Measurements from ENCODE around the gene MAPK9.

The MAPK9 gene

DNA sequence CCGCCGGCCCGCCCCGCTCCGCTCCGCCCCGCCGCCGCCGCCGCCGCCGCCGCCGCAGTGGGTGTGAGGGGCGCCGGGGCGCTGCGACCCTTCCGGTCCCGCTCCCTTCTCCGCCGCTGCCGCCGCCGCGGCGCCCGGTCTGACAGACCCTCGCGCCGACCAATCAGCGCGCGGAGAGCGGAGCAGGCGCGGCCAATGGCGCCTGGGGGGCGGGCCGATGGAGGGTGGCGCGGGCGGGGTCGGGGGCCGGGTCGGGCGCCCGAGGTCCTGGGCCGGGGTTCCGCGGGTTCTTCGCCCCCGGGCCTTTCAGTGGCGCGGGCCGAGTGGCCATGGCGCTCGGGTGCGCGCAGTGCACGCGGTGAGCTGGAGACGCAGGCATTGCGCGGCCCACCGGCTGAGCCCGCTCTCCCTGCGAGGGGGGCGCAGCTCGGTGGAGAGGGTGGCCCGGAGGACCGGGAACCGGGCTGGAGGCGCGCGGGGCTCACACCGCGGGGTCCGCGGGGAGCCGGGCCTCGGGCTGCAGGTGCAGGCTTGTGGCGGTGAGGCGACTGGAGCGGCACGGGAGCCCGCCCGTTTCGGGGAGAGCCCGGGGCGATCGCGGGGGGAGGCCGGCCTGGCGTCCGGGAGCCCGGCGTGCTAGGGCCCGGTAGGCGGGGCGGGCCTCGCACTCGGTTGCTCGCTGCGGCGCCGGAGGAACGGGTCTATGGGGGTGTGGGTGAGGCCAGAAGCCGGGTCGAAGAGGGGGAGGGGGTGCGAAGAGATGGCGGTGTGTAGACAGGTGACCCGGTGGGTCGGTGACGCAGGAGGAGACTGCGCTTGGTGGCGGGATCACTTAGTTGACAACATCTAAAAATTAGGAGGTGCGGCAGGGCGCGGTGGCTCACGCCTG lies at the start of gene MAPK9:
Gene MAPK9 (minus strand): TSS at position 141 of the 889 bp plus-strand sequence. CDS start 11,522 bp downstream, outside the sequence.
- peak; percentile 77 for DNase-seq

- no peak for DNase-seq
These were observed 49.7 kb upstream of the MAPK9 start for GRCh38 chr5:180341595-180341994.

- no peak for DNase-seq
These were observed 49.0 kb upstream of the MAPK9 start for GRCh38 chr5:180340856-180341255.

DNA sequence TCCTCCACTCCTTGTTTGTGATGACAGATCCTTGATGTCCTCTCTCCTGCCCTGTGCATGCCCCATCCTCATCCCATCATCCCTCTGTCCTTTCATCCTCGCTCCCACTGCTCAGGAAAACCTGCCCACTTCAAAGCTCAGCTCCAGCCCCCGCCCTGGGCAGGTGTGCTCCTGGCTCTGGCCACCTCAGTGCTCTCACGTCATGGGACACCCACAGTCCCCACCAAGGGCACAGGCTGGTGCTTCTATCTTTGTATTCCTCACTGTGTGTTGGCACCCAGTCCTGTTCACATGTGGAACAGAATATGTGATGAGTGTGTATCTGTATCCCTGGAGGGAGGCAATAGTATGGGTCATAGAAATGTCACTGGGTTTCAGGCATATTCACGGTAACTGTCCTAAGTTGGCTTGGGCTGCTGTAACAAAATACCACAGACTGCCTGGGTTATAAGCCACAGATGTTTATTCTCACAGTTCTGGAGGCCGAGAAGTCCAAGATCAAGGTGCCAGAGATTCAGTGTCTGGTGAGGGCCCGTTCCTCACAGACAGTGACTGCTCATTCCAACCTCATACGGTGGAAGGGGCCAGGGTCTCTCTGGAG lies 47.8 kb upstream of the MAPK9 start:
- no peak for DNase-seq

DNA sequence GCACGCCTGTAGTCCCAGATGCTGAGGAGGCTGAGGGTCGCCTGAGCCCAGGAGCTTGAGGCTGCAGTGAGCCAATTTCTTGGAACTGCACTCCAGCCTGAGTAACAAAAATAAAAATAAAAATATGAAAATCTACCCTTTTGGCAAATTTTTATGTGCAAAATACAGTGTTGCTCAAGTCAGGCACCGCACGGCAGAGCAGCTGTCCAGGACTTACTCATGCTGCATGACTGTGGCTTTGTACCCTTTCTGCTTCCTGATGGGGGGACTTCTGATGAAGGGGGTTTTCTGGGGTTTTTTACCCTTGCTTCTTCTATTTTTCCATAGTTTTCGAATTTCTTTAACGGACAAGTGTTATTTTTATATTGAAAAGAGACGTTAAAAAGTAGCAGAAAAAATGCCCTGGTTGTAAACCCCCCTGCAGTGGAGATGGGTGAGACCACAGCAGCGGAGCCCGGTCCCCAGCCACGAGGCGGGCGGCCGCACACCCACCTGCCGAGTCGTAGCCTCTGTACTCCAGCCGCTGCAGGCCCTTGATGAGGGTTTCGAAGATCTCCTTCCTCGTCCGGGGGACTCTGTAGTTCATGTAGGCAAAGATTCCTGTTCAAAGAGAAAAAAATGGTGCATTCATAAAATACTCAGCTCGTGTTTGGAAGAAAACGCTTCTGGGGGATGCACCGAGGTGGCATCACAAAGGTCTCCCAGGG lies 46.3 kb upstream of the MAPK9 start:
- no peak for DNase-seq

- DNase-seq: no peak
These were observed 44.5 kb upstream of the MAPK9 start for GRCh38 chr5:180336234-180337020.

DNA sequence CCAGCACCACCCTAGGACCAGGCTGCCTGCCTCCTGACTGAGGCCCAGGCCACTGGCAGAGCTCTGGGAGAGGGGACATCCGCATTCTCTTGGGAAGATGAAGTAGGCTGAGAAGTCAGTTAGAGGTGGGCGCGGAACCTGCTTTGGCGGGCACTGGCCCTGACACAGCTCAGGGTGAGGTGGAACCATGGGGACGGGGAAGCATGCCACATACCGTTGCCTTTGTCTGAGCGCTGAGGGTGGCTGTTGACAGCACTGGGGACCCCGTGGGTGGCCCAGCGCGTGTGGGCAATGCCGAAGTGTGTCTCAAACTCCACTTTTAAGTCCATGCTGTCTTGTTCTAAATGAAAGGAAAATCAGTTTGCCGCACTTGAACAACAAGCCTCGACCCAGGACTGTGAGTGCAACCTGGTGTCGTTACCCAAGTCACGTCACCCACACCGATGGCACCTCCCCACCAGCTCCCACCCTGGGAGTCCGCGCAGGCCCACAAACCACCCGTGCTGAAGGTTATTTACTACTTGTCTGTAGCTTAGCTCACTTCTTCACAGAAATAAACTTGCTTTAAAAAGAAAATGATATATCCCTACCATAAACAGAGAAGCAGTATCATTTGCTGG lies 43.8 kb upstream of the MAPK9 start:
- DNase-seq: no peak

- no peak for DNase-seq
These were observed 43.1 kb upstream of the MAPK9 start for GRCh38 chr5:180334751-180335613.

DNA sequence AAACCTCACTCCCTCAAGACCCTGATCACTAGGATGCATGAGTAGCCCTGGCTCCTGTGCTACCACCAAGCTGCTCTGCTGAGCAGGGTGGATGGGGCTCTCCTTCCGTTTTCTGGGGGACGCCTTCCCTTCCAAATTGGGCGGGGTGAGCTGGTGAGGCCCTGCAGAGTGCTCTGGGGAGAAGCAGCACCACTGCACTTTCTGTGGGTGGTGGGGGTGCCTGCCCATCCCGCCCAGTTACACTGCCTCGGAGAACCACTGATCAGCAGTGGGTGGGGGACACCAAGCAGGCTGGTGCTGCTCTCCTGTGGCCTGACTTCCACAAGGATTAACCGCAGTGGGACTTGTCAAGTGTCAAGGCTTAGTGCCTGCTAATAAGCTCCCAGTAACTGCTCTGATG lies 42.3 kb upstream of the MAPK9 start:
- DNase-seq: no peak

DNA sequence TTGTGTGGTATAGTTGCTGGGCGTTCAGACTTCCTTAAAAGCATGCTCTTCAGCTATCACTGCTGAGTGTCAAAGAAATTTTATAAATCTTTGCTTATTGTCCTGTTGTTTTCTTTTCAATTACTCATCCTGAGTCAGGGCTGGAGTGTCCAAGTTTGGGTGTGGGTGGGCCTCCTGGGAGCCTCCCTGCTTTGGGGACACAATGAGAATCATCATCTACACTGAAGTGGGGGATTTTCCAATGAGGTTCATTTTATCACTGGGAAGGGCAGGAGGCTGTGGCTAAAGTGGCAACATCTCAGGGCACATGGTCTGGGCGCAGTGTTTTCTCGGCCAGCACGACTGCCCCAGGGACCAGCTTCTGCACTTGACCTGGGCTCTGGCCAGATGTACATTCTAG lies 41.8 kb upstream of the MAPK9 start:
- peak; percentile 62 for DNase-seq

DNA sequence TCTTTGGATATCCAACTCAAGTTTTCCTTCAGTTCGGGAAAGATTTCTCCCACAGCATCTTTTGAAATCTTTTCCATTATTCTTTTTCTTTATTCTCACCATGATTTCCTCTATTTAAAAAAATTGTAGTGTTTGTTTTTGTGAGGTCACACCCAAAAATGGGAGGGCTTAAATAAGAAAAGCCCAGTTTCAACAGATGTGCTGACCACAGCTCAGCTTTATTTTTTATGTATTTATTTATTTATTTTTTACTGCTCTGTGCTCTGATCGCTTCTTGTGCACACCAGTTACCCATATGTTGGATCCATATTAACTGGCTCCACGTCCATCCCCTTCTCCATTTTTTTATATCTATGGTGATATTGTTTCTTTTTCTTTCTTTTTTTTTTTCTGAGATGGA lies 41.0 kb upstream of the MAPK9 start:
- no peak for DNase-seq

DNA sequence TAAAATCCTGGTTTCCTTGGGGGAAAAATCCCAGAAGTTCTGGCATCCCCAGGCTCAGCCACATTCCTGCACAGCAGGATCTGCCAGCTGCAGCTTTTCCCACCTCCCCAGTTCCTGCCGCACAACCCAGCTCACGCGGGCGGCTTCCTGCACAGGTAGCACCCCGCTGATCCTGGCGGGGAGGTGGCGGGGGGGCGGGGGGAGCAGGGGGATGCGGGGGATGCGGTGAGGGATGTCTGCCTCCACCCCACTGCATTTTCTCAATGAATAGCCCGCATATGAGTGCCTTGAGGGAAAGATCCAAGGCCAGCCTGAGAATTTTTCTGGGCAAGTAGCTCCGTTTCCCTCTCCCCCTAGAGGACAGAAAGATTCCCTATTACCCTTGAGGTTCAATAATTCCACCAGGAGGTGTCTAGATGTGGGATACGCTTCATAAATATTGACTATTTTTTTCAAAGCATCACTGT lies 40.2 kb upstream of the MAPK9 start:
- no peak for DNase-seq

- DNase-seq: peak; percentile 22
These were observed 39.7 kb upstream of the MAPK9 start for GRCh38 chr5:180331647-180331950.

GRCh38 chr5:180330810-180331646 lies 39.1 kb upstream of the MAPK9 start:
- peak; percentile 99 for DNase-seq

- DNase-seq: no peak
These were observed 38.4 kb upstream of the MAPK9 start for GRCh38 chr5:180330270-180330648.

GRCh38 chr5:180329606-180330269 lies 37.9 kb upstream of the MAPK9 start:
- no peak for DNase-seq

- DNase-seq: no peak
These were observed 37.2 kb upstream of the MAPK9 start for GRCh38 chr5:180329138-180329435.

DNA sequence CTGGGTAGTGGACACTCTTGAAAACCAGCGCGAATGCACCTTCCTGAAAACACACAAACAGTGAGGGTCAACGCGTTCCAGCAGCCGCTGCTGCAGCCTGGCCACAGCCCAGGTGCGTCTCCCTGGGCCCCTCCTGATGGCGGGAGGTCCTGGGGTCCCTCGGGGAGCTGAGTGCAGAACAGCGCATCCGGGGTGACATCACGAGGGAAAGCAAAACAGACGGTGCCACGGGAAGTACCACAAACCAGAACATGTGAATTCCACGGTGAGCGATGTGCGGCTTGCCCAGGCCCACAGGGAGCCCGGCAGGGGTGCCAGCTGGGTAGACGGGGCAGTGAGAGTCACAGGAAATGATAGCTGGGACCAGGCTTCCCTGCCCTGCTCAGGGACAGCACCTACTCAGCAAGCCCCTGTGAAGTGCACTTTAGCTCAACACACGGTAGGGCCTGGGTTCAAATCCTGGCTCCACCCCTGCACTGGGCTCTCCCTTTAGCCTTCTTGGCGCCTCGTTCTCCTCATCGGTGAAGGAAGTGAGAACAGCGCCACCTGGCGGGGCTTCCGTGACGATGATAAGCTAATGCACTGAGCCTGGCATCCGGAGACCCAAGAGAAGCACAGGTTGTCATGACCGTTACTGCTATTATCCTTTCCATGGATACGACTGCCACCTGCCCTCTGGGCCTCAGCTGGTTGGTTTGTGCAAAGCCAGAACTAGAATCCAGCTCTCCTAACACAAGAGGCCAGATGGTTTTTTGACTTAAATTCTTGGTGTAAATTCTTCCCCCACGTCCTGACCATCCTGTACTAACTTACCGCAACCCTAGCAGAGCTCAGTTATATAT lies 36.6 kb upstream of the MAPK9 start:
- peak; percentile 57 for DNase-seq

- no peak for DNase-seq
These were observed 35.2 kb upstream of the MAPK9 start for GRCh38 chr5:180326989-180327565.
